Lung (tissue), 12 donors: Measurements from ENCODE around the gene POU6F2. TPM values are rescaled to one million over a fixed set of nuclear protein-coding genes. Genes with fewer than 3 reads are reported as not detected.
A peak's percentile ranks its signal among the peaks of the same experiment; 100 is the strongest.

Experiments
- ATAC-seq: fragments of 200-7000 bp; cut with Tn5 transposase; one replicate; pipeline ENCODE4 v1.9.1; 2020; ENCODE audit warnings: moderate number of reproducible peaks; ENCODE audit not compliant: insufficient read depth, low FRiP score
- DNase-seq, 3 donors: peaks; one replicate each; pipeline ENCODE4 v3.0.0-alpha.2; 2013 to 2017
- H3K27ac ChIP-seq, 2 donors: one replicate each; pipeline ENCODE4 v1.5.1; 2013; ENCODE audit warnings: mild to moderate bottlenecking in 2 of 2, moderate library complexity in 2 of 2, control low read depth in 1 of 2, inconsistent platforms in 1 of 2, low read depth in 1 of 2, low read length in 1 of 2
- H3K27me3 ChIP-seq, 3 donors: one replicate each; pipeline ENCODE4 v1.5.1; 2013; ENCODE audit warnings: low read length in 2 of 3; ENCODE audit not compliant: control insufficient read depth in 3 of 3, insufficient read depth in 3 of 3
- H3K36me3 ChIP-seq, 4 donors: one replicate each; pipeline ENCODE4 v1.5.1; 2013; ENCODE audit warnings: low read length in 4 of 4, mild to moderate bottlenecking in 1 of 4, moderate library complexity in 1 of 4; ENCODE audit not compliant: control insufficient read depth in 4 of 4, insufficient read depth in 4 of 4
- H3K4me1 ChIP-seq, 5 donors: one replicate each; pipeline ENCODE4 v1.5.1; 2013; ENCODE audit warnings: low read length in 5 of 5, mild to moderate bottlenecking in 2 of 5, moderate library complexity in 1 of 5; ENCODE audit not compliant: control insufficient read depth in 5 of 5, insufficient read depth in 5 of 5
- H3K4me3 ChIP-seq: one replicate; pipeline ENCODE4 v1.5.1; 2013; ENCODE audit warnings: mild to moderate bottlenecking, control low read depth, moderate library complexity
- H3K9ac ChIP-seq, 2 donors: one replicate each; pipeline ENCODE4 v1.5.1; 2013; ENCODE audit warnings: low read length in 2 of 2, control low read depth in 1 of 2; ENCODE audit not compliant: insufficient read depth in 1 of 2
- H3K9me3 ChIP-seq, 4 donors: one replicate each; pipeline ENCODE4 v1.5.1; 2013; ENCODE audit warnings: low read length in 3 of 4, mild to moderate bottlenecking in 1 of 4, moderate library complexity in 1 of 4; ENCODE audit not compliant: control insufficient read depth in 4 of 4, insufficient read depth in 3 of 4
- WGBS, 2 donors: extraction: QIAGEN DNeasy Blood & Tissue Kit; methylation state at CpG; one replicate each; pipeline ENCODE4 v1.1.7; 2013; 5-methylcytosine and 5-hydroxymethylcytosine counted together
- polyA plus RNA-seq, 2 donors: library from polyadenylated mRNA; stranded (reverse); fragments of 200-250 nt; gene quantifications; one replicate each; pipeline ENCODE4 v1.2.1, GENCODE V29; 2013
- total RNA-seq, 2 donors: library from RNA; depleted of rRNA in 1 of 2; stranded (reverse); fragments of >200 nt in 1 of 2; gene quantifications; one replicate each; pipeline ENCODE4 v1.2.1, GENCODE V29; 2014 to 2021
- TF ChIP-seq, protein P1 (sequence below): IDR thresholded peaks from 2 replicates; pipeline ENCODE4 v1.5.1; 2012; ENCODE audit warnings: mild to moderate bottlenecking; ENCODE audit errors: control extremely low read depth, extremely low read depth
- donor health status: control.
- donor health status: control.
- donor health status: Bipolar disorder and iron deficiency.
- donor health status: healthy.
- donor health status: DM: yes; HTN: yes; CAD: no.

The POU6F2 gene
- total and polyA plus RNA-seq, 4 donors: 0.08 to 0.18 TPM; not detected in 2

- WGBS, 2 donors: 92 to 95% methylated on average over 9 of the region's 9 CpGs
- Histone ChIP-seq H3K4me3 (no peak overlapping the region), H3K27ac (no peak overlapping the region), H3K27me3 (no peaks in the 10 kb centered on the region), H3K9me3 (no peaks in the 10 kb centered on the region), H3K9ac (no peak overlapping the region), H3K4me1 (no peaks in the 10 kb centered on the region), H3K36me3 (no peaks in the 10 kb centered on the region)
- no peak for ATAC-seq
- TF ChIP-seq, protein P1, sequence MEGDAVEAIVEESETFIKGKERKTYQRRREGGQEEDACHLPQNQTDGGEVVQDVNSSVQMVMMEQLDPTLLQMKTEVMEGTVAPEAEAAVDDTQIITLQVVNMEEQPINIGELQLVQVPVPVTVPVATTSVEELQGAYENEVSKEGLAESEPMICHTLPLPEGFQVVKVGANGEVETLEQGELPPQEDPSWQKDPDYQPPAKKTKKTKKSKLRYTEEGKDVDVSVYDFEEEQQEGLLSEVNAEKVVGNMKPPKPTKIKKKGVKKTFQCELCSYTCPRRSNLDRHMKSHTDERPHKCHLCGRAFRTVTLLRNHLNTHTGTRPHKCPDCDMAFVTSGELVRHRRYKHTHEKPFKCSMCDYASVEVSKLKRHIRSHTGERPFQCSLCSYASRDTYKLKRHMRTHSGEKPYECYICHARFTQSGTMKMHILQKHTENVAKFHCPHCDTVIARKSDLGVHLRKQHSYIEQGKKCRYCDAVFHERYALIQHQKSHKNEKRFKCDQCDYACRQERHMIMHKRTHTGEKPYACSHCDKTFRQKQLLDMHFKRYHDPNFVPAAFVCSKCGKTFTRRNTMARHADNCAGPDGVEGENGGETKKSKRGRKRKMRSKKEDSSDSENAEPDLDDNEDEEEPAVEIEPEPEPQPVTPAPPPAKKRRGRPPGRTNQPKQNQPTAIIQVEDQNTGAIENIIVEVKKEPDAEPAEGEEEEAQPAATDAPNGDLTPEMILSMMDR: no peak
- DNase-seq: no peak
These were observed 272.0 kb downstream of the POU6F2 start for GRCh38 chr7:39249635-39250152.

DNA sequence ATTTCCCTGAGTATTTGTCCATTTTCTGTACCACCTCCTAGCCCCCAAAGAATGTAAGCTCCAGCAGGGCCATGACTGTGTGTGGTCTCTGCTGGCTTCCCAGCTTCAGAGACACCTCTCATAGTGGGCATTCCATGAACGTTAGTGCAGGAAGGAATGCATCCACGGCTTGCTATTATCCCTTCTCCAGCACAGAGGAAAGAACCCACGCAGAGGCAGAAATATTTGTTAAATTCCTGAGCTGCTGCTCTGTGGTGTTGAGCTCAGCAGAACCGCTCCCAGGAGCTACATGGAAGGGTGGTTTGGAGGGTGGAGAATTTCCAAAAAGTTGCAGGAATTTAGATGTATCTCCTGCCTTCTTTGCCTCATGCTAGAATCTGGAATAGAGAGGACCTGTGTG, 275.2 kb downstream of the POU6F2 start:
- Histone ChIP-seq H3K4me3 (no peak overlapping the region), H3K9ac (no peak overlapping the region), H3K4me1 (no peaks in the 10 kb centered on the region), H3K27ac (no peak overlapping the region), H3K27me3 (no peaks in the 10 kb centered on the region), H3K36me3 (no peaks in the 10 kb centered on the region), H3K9me3 (no peaks in the 10 kb centered on the region)
- TF ChIP-seq, protein P1: no peak
- DNase-seq (peak in 2 of 3 donors; percentile 10 to 27), ATAC-seq (no peak)
- WGBS, 2 donors: 46 to 62% methylated on average over 4 of the region's 4 CpGs

DNA sequence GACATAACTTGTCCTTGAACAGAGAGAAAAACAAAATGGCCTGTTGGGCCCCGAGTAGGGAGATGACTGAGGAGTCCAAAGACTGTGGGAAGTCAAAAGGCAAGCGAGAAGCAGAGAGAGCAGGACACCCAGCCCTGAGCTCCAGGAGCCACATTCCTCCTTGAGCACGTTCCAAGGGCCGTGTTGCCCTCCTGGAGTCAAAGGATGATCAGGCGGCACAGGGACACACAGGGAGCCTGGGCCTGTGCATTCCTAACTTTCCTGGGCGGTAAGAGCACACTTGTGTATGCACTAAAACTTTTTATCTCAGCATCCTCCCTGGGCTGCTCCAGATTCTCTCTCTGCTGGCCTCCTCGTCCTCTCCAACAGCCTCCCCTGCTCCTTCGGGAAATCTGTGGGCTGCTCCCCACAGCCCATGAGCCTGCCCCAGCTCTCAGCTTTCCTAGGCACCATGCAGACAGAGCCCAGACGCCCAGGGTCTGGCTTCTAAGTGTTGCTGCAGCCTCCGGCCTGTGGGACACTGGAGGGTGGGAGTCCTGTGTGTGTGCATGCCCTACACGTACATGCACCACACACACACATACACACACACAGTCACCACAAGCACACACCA, 281.8 kb downstream of the POU6F2 start:
- no peaks in the 10 kb centered on the region for H3K4me1 ChIP-seq
- TF ChIP-seq, protein P1: no peak
- 85 to 89% methylated on average over 11 of the region's 11 CpGs for WGBS, 2 donors
- ATAC-seq (no peak), DNase-seq (no peak)
- peaks cover 0 to 3% (median 0%) of the 10 kb centered on the region in 3 donors for H3K27me3 ChIP-seq
- no peak overlapping the region for H3K9ac ChIP-seq
- no peak overlapping the region for H3K4me3 ChIP-seq
- H3K27ac ChIP-seq: no peak overlapping the region
- peaks cover 0 to 12% (median 0%) of the 10 kb centered on the region in 4 donors for H3K9me3 ChIP-seq
- H3K36me3 ChIP-seq: no peaks in the 10 kb centered on the region
